ENCODE results near the gene GTF2H2.
"Not testable (repeated sequence)": the region's sequence is repeated elsewhere in the genome, so short reads cannot be mapped to it uniquely, and the experiment has no call there.

- TF ChIP-seq CTCF (IDR thresholded peaks at IDR 0.05; ENCODE audit: poor library complexity, severe bottlenecking); MXI1 (conservative IDR thresholded peaks at IDR 0.05; ENCODE audit: poor library complexity, severe bottlenecking); EZH2 (IDR thresholded peaks at IDR 0.05; ENCODE audit: borderline replicate concordance, insufficient read depth, low read length, poor library complexity, severe bottlenecking); REST (IDR thresholded peaks at IDR 0.05; ENCODE audit: borderline replicate concordance); TAF1 (IDR thresholded peaks at IDR 0.05; ENCODE audit: low read depth): not testable (repeated sequence)
Observed at GRCh38 chr5:71059426-71059825, 8.1 kb downstream of the GTF2H2 start.
